ENCODE data around the gene GRK5. TPM values are rescaled to one million over a fixed set of nuclear protein-coding genes. Genes with fewer than 3 reads are reported as not detected.
A peak's percentile ranks its signal among the peaks of the same experiment; 100 is the strongest.

GRK5 gene
- total RNA-seq, 2 experiments from 2014 or later, result 21.2 to 24.8 TPM

- no peaks in the 10 kb centered on the region for H3K9me3 Mint-ChIP-seq (ENCODE audit: low read depth)
- intact Hi-C loops (cut with DNase I, micrococcal nuclease), result loop anchor here (1.0 to 5.0 kb wide), 4 partner anchors 110 to 218 kb away; no protein-coding TSS in a partner anchor
- H3K4me1 Mint-ChIP-seq, result no peaks in the 10 kb centered on the region
- H3K27ac Mint-ChIP-seq, result no peak overlapping the region
- H3K27me3 Mint-ChIP-seq, result no peaks in the 10 kb centered on the region
- DNase-seq (peak; percentile 86), ATAC-seq (peak; percentile 93)
- no peak overlapping the region for H3K4me3 Mint-ChIP-seq
- CTCF ChIA-PET, result interaction anchor here (0.8 to 2.5 kb wide), 8 partner anchors 21 to 240 kb away, joined by 3 to 15 read pairs (median 4); partner anchors contain the start of gene GRK5
- H3K36me3 Mint-ChIP-seq (ENCODE audit: low read depth), result no peaks in the 10 kb centered on the region
- POLR2A ChIA-PET, result no interaction called here
Observed at GRCh38 chr10:119416855-119417254, 209.5 kb downstream of the GRK5 start.

DNA sequence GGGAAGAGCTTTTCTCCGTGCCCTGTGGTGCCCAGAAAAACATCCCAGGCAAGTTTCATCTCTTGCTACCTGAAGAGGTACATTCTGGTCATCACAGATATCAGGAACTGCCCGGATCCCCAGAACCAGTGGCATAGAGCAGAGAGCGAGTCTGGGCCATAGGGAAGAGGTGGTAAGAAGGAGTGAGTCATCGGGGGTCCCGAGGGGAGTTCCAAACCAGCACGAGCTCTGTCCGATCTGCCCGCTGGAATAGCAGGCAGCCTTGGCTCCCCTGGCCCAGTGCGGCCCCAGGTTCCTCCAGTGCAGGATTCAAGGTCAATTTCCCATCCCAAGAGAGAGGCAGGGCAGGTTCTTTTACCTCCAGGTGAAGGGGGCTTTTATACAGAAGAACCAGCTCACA lies 210.5 kb downstream of the GRK5 start:
- no peaks in the 10 kb centered on the region for H3K27me3 Mint-ChIP-seq
- H3K4me1 Mint-ChIP-seq, result no peaks in the 10 kb centered on the region
- intact Hi-C loops (cut with DNase I, micrococcal nuclease), result loop anchor here (1.0 to 5.0 kb wide), 4 partner anchors 111 to 219 kb away; no protein-coding TSS in a partner anchor
- no peak overlapping the region for H3K27ac Mint-ChIP-seq
- H3K9me3 Mint-ChIP-seq (ENCODE audit: low read depth), result no peaks in the 10 kb centered on the region
- H3K36me3 Mint-ChIP-seq (ENCODE audit: low read depth), result no peaks in the 10 kb centered on the region
- DNase-seq (no peak), ATAC-seq (no peak)
- CTCF ChIA-PET, result interaction anchor here (0.7 to 3.1 kb wide), 5 partner anchors 27 to 254 kb away, joined by 3 to 33 read pairs (median 8); partner anchors contain the start of gene GRK5
- POLR2A ChIA-PET, result no interaction called here
- no peak overlapping the region for H3K4me3 Mint-ChIP-seq

GRCh38 chr10:119418362-119418761 lies 211.0 kb downstream of the GRK5 start:
- ChIA-PET POLR2A (no interaction called here), CTCF (interaction anchor here (0.6 to 3.1 kb wide), 10 partner anchors 21 to 279 kb away, joined by 3 to 33 read pairs (median 4); partner anchors contain the start of gene GRK5)
- H3K4me1 Mint-ChIP-seq, result no peaks in the 10 kb centered on the region
- no peaks in the 10 kb centered on the region for H3K27me3 Mint-ChIP-seq
- H3K4me3 Mint-ChIP-seq, result no peak overlapping the region
- ATAC-seq (no peak), DNase-seq (no peak)
- intact Hi-C loops (cut with DNase I, micrococcal nuclease), result loop anchor here in 1 of 2 experiments (5.0 kb wide), 1 partner anchor 111 kb away; no protein-coding TSS in a partner anchor
- no peak overlapping the region for H3K27ac Mint-ChIP-seq
- H3K9me3 Mint-ChIP-seq (ENCODE audit: low read depth), result no peaks in the 10 kb centered on the region
- no peaks in the 10 kb centered on the region for H3K36me3 Mint-ChIP-seq (ENCODE audit: low read depth)

DNA sequence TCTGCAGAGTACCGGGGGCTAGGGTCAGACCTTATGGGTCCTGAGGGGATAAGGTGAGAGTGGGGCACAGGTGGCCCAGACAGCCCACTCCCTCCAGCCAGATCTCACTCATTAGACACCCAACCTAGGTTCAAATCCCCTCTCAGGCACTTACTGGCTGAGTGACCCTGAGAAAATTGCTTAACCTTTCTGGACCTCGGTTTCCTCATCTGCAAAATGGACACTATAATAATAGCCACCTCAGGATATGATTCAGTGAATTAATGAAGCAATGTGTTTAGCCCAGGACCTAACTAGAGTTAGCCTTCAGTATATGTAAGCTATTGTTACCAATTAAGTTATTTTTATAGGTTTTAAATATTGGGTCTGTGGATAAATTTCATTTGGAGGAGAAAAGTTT lies 212.6 kb downstream of the GRK5 start:
- POLR2A ChIA-PET, result interaction anchor here (0.7 kb wide), 1 partner anchor 337 kb away, joined by 3 read pairs; no protein-coding TSS in a partner anchor
- intact Hi-C loops (cut with DNase I, micrococcal nuclease), result loop anchor here in 1 of 2 experiments (5.0 kb wide), 1 partner anchor 113 kb away; no protein-coding TSS in a partner anchor

DNA sequence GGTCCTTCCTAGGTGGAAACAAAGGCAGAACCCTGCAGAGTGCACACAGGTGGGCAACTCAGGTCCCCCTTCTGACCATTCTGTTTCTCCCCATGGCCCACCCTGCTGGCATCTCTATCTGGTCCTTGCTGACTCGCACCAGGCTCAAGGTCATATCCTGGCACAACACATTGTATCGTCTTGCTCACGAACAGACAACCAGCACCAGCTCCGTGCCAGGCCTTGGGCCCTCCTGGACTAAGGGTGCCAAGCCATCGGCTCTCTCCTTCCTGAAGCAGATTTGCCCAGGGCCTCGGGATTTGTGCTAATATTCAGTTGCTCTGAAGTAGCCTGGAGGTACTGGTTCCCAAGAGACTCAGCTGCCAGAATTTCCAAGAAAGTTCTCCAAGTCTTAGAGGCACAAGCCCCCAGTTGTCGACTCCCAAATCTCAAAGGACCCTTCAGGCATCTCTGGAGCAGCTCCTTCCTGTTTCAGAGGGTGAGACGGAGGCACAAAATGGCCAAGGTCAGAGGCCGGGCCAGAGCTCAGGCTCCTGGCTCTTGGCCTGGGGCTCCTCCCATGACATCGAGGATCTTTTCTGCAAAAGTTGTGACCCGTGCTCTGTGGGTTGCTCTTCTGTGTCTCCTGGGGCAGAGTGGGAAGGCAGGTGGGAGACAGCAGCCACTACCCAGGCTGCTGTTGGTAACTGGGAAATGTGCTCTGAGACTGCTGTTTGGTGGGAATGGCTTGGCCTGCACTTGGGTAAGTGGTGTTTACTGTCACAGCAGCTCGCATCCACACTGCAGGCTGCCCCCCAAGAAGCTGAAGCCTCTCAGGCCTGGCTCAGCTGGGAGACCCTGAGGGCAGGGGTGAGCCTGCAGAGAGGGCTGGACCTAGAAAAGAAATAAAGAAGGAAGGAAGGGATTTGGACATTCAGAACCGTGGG lies 213.8 kb downstream of the GRK5 start:
- Mint-ChIP-seq H3K4me1 (no peaks in the 10 kb centered on the region), H3K9me3 (ENCODE audit: low read depth) (no peaks in the 10 kb centered on the region), H3K27me3 (no peaks in the 10 kb centered on the region), H3K27ac (no peak overlapping the region), H3K36me3 (ENCODE audit: low read depth) (peaks cover 5% of the 10 kb centered on the region), H3K4me3 (no peak overlapping the region)
- intact Hi-C loops (cut with DNase I, micrococcal nuclease), result no loop called here
- POLR2A ChIA-PET, result interaction anchor here (0.6 kb wide), 1 partner anchor 399 kb away, joined by 3 read pairs; no protein-coding TSS in a partner anchor
- CTCF ChIA-PET, result interaction anchor here (1.1 to 3.2 kb wide), 2 partner anchors 214 to 220 kb away, joined by 3 to 18 read pairs; partner anchors contain the start of gene GRK5
- DNase-seq, result no peak
- no peak for ATAC-seq

More for the DNA sequence above, 212.6 kb downstream of the GRK5 start:
- no peaks in the 10 kb centered on the region for H3K4me1 Mint-ChIP-seq
- no peaks in the 10 kb centered on the region for H3K9me3 Mint-ChIP-seq (ENCODE audit: low read depth)
- CTCF ChIA-PET, result interaction anchor here (0.7 to 3.2 kb wide), 5 partner anchors 110 to 221 kb away, joined by 3 to 33 read pairs (median 4); partner anchors contain the start of gene GRK5
- H3K27me3 Mint-ChIP-seq, result no peaks in the 10 kb centered on the region
- DNase-seq (no peak), ATAC-seq (no peak)
- no peak overlapping the region for H3K4me3 Mint-ChIP-seq
- no peak overlapping the region for H3K27ac Mint-ChIP-seq
- peaks cover 5% of the 10 kb centered on the region for H3K36me3 Mint-ChIP-seq (ENCODE audit: low read depth)

- Mint-ChIP-seq H3K9me3 (ENCODE audit: low read depth) (no peaks in the 10 kb centered on the region), H3K36me3 (ENCODE audit: low read depth) (peaks cover 5% of the 10 kb centered on the region), H3K27ac (no peak overlapping the region), H3K4me1 (no peaks in the 10 kb centered on the region), H3K4me3 (no peak overlapping the region), H3K27me3 (no peaks in the 10 kb centered on the region)
- ChIA-PET POLR2A (no interaction called here), CTCF (interaction anchor here (1.0 to 3.2 kb wide), 3 partner anchors 23 to 221 kb away, joined by 3 to 18 read pairs (median 3); partner anchors contain the start of gene GRK5)
- DNase-seq, result no peak
- no peak for ATAC-seq
- intact Hi-C loops (cut with DNase I, micrococcal nuclease), result no loop called here
Observed at GRCh38 chr10:119421891-119422681, 214.7 kb downstream of the GRK5 start.

GRCh38 chr10:119422682-119423509 lies 215.5 kb downstream of the GRK5 start:
- intact Hi-C loops (cut with DNase I, micrococcal nuclease), result no loop called here
- no peaks in the 10 kb centered on the region for H3K4me1 Mint-ChIP-seq
- ChIA-PET CTCF (interaction anchor here (1.0 to 3.2 kb wide), 3 partner anchors 22 to 221 kb away, joined by 3 to 18 read pairs (median 3); partner anchors contain the start of gene GRK5), POLR2A (no interaction called here)
- H3K27me3 Mint-ChIP-seq, result no peaks in the 10 kb centered on the region
- H3K27ac Mint-ChIP-seq, result no peak overlapping the region
- ATAC-seq, result no peak
- no peak overlapping the region for H3K4me3 Mint-ChIP-seq
- H3K9me3 Mint-ChIP-seq (ENCODE audit: low read depth), result no peaks in the 10 kb centered on the region
- peaks cover 5% of the 10 kb centered on the region for H3K36me3 Mint-ChIP-seq (ENCODE audit: low read depth)
- no peak for DNase-seq

DNA sequence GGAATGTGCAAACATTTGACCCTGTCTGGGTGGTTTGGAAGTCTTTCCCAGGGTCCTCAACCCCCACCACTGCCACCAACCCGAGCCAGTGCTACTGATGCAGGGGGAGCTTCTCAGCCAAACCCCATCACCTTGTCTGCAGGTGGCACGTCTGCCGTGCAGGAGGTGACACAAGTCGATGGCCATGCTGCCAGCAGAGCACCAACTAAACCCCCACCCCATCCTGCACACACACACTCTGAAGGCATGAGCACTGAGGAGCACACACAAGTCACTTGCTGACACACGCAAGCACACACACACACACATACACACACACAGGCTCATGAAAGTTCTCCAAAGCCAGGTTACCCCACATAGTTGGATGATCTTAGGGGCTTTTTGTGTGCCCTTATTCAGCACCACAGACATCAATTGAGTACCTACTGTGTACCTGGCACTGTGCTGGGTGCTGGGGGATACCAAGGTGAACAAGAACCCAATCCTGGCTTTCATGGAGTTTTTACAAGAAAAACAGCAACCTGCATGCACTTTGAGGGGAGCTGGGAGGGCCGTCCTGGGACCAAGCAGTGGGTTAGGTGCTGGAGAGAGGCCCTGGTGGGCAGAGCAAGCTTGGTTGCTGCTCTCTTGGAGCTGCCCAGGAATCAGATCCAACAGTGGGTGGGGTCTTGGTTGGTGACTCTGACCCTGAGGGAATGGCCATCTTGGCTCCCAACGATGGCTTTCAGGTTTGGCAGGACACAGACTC lies 216.3 kb downstream of the GRK5 start:
- no peak for ATAC-seq
- ChIA-PET POLR2A (no interaction called here), CTCF (no interaction called here)
- Mint-ChIP-seq H3K4me3 (no peak overlapping the region), H3K27me3 (no peaks in the 10 kb centered on the region), H3K36me3 (ENCODE audit: low read depth) (peaks cover 5% of the 10 kb centered on the region), H3K27ac (no peak overlapping the region), H3K9me3 (ENCODE audit: low read depth) (no peaks in the 10 kb centered on the region), H3K4me1 (peaks cover 6% of the 10 kb centered on the region)
- intact Hi-C loops (cut with DNase I, micrococcal nuclease), result no loop called here
- no peak for DNase-seq

DNA sequence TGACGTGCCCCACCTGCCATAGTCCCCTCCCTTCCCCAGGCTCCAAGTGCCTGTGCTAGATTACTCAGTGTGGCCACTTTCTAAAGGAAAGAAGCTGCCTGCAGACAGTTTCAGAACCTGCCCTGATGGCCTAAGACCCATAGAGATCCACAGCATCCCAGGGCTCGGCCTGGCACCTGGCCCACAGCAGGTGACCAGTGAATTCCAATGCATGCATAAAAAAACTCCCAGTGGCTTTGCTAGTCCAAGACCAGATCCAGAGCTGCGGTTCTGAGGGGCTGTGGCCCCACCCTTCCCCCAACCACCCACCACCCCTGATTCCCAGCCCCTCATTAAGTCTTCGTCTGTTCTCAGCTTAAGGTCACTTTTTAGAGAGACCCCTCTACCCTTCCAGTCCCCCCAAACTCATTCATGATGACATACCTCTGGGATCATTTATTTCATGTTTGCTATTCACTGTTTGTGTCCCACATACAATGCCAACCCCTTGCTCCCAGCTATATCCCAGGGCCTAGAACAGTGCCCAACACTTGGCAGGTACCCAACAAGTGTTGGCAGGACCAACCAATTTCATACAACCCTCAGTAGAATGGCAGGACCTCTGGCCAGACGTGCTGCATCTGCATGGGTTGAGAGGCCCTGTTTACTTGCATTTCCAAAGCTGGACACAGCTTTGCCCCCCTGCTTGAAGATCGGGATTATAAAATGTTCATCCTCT lies 217.0 kb downstream of the GRK5 start:
- intact Hi-C loops (cut with DNase I, micrococcal nuclease), result no loop called here
- POLR2A ChIA-PET, result no interaction called here
- Mint-ChIP-seq H3K27ac (no peak overlapping the region), H3K36me3 (ENCODE audit: low read depth) (peaks cover 5% of the 10 kb centered on the region), H3K27me3 (no peaks in the 10 kb centered on the region), H3K4me3 (no peak overlapping the region), H3K4me1 (peaks cover 9% of the 10 kb centered on the region), H3K9me3 (ENCODE audit: low read depth) (no peaks in the 10 kb centered on the region)
- CTCF ChIA-PET, result no interaction called here
- DNase-seq (no peak), ATAC-seq (no peak)

Data from activated CD4-positive, alpha-beta T cell treated with anti-CD3 and anti-CD28 coated beads for 36 hours (primary cell).